NCI-H524 treated with DMSO at 0.1 percent for 48 hours (cell line): ENCODE results near the gene STX12.
"Not testable (repeated sequence)": the region's sequence is repeated elsewhere in the genome, so short reads cannot be mapped to it uniquely, and the experiment has no call there.

Source experiments
- DNase-seq: peaks from one replicate; lab custom pipeline; 2025; lab: John Stamatoyannopoulos, UW

Gene STX12

DNA sequence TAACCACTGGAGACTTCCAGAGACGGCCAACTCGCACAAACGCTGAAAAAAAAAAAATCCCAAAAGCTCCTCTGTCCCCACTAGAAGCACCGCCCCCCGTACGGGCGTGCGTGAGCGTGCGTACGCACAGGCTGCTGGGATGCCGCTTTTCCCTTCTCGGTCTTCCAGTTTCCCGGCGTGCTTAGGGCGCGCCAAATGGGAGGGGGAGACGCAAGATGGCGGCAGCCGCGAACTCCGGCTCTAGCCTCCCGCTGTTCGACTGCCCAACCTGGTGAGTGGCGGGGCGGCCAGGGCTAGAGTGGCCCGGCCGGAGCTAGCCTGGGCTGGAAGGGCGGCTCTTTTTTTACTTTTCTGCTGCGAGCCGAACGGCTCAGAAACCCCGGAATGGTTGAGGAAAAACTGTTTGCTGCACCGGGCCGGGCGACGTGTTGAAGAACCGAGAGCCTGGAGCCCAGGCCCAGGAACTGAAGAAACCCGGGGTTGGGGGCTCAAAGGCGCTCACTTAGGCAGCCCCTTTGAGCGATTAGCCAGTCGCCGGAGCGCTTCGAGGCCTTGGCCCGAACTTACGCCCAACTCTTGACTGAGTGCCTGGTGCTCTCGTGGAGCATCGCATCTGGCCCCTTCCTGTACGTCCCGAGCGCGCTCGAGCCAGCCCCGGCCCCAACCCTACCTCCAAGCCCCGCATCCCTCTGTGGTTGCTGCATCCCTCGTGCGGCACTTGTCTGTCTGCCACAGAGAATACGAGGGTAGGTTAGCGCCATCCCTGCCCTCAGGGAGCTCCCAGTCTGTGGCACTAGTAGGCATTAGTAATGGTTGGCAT, 57.8 kb downstream of the STX12 start, which contains the start of gene PPP1R8:
Gene PPP1R8, plus strand, starts transcription at position 162 of the 820 bp plus-strand sequence. Its CDS starts 54 bp downstream, at position 216.
- DNase-seq: peak; percentile 77

- DNase-seq: no peak
Observed at GRCh38 chr1:27831568-27832410, 58.8 kb downstream of the STX12 start.

DNA sequence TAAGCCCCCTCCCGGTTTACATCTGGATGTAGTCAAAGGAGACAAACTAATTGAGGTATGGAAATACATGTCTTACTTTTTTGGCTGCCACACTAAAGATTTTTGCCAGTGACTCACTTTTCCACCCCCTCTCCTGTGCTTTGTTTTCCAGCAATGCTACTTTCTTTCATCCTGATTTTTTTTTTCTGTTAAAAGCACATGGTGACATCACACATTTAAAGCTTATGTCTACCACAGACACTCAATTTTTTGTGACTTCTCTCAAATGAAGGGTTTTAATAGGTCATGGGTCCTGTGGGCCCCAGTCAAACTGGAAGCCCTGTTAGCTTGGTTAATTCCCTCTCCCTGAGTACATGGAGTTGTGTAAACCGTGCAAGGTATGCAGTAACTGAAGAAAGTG, 59.7 kb downstream of the STX12 start:
- no peak for DNase-seq

DNA sequence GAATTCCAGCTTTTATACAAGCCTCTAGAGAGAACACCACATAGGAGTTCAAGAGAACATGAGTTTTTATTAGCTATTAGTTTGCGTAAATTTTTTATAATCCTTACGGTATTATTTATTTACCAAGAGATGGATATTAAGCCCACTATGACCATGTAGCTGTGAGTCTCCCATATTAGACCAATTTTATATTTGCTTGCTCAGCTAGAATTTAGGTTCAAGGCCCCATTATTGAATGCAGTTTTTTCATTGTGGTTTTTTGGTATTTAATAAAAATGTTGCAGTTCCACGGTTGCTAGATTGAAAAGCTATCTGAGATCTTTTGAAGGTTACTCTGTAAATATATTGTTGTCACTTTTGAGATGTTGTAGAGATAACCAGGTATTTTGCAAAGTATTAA, 60.5 kb downstream of the STX12 start:
- no peak for DNase-seq

DNA sequence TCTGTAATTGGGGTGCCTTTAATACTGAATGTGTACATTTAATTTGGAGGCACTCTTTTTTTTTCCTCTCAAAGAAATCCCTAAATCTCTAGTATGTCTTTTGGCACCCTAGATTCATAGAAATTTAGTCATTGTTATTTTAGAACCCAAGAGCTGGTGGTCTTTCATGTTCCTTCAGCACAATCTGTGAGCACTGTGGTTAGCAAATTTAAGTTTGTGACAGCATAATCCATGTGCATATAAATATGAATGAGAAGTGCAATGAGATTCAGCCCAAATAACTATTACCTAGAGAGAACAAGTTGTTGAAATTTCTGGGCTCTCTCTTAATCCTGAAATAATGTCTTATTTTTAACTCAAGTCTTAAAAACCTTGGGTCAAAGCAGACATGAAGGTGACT, 62.0 kb downstream of the STX12 start:
- no peak for DNase-seq

GRCh38 chr1:27835501-27835900, 62.5 kb downstream of the STX12 start:
- peak; percentile 11 for DNase-seq

GRCh38 chr1:27849951-27850350, 76.9 kb downstream of the STX12 start:
- DNase-seq: no peak

DNA sequence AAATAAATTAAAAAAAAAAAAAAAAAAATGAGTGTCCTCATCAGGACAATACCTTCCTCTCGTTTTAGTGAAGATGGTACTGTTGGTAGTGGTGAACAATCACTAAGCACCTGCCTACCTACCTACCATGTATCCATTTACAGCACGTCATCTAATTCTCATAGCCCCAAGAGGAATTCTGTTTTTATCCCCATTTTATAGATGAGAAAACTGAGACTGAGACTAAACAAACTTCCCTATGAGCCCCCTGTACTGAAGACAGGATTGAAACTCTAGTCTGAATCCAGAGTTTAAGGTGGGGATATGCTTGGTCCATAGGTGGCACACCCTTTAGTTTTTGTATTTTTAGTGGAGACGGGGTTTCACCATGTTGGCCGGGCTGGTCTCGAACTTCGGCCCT, 82.1 kb downstream of the STX12 start:
- DNase-seq: no peak

DNA sequence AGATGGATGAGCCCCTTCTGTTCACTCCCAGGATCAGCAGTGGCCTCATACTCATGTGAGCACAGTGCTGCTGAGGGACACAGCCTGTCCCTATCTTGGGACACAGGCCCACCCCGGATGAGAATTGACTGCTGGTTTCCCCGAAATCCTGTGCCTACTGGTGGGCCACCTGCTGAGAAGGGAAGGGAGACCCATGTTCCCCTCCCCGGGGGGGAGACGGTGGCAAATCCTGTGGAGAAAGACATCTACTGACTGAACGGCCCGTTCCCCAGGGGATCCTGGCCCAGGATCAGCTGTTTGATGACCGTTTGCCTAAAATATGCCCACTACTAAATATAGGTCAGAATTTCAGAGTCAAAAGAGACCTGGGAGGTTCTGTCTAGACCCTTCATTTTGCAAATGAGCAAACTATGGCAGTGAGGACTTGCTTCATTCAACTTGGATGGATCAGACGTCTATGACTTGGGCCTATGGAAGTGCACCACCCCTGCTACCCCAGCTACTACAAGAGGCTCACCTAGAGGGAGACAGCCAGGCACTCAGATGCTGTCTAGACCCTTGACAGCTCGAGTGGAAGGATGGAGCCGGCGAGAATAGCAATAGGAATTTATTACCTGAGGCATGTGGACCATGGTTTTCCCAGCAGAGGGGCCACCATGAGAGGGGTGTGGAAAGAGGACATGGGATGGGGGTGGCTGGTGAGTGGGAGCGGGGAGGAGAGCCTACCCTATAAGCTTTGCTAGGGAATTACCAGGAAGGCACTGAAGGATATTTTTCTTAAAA, 83.7 kb downstream of the STX12 start:
- no peak for DNase-seq

GRCh38 chr1:27857552-27857951, 84.5 kb downstream of the STX12 start:
- DNase-seq: not testable (repeated sequence)

- peak; percentile 32 for DNase-seq
Observed at GRCh38 chr1:27858072-27858948, 85.3 kb downstream of the STX12 start.

- no peak for DNase-seq
Observed at GRCh38 chr1:27858949-27859576, 86.0 kb downstream of the STX12 start.

DNA sequence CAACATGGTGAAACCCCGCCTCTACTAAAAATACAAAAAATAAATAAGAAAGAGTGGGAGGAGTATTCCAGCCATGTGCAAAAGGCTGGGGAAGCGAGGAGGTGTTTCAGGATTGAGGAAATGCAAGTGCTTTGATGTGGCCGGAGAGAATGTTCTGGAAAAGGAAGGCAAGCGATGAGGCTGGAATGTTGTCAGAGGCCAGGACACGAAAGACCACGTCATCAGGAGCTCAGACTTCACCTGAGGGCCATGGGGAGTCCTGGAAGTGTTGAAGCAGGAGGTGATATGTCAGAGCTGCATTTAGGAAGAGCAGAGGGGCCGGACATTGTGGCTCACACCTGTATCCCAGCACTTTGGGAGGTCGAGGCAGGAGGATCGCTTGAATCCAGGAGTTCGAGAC, 88.4 kb downstream of the STX12 start:
- no peak for DNase-seq

DNA sequence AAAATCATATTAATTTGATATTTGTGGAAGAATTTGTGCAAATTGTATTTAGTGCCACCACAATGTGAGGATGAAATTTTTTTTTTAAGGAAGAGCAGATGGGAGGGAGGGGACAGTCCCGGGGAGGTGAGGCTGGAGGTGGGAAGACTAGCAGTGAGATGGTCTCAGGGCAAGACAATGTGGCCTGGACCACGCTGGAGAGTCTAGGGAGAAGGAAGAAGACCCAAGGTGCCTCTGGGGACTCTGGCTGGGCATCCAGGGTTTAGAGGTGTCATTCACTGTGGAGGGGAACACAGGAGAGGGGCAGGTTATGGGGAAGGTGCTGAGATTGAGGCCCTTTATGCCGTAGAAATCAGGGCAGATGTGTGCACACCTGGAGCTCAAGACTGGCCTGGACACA, 89.0 kb downstream of the STX12 start:
- DNase-seq: no peak

GRCh38 chr1:27862671-27863537, 89.9 kb downstream of the STX12 start:
- DNase-seq: no peak

- no peak for DNase-seq
Observed at GRCh38 chr1:27863538-27863915, 90.5 kb downstream of the STX12 start.

DNA sequence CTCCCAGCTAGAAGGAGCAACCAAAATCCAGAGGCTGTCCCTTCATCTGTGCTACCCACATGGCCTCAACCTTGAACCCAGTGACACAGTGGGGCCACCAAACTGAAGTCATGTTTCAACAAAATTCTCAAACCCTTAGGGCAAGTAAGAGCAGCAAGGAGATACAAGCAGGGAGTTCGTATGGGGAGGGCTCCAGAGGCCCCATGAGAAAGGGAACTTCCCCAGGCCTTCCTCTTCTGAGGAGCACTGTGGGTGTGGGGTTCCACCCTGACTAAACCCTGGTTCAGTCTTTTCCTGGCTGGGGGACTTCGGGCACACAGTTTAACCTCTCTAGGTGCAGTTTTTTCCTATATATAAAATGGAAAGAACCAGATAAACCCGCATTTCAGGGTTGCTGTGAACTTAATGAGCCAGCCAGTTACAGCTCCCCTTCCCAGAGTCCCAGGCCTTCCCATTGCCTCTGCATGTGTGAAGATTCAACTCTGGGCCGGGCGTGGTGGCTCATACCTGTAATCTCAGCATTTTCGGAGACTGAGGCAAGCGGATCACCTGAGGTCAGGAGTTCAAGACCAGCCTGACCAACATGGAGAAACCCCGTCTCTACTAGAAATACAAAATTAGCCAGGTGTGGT, 91.4 kb downstream of the STX12 start:
- no peak for DNase-seq

GRCh38 chr1:27865821-27866220, 92.8 kb downstream of the STX12 start:
- no peak for DNase-seq

DNA sequence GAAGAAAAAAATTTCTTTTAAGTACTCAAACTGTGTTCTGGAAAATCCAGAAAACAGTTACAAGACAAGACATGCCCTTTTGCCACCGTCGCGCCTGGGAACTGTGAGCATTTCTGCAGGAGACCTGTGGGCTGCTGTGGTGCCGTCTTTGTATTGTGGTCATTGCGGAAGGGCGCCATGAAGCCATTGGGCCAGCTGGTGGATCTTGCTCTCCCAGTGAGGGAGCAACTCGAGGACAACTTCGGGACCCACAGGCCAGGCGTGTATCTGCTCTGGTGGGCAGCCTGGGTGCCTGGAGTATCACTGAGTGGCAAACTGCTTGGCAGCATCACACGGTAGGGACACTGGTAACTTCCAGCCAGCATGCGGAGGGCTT, 95.5 kb downstream of the STX12 start:
- no peak for DNase-seq
